LoVo (cell line): ENCODE measurements around the gene SMAD5.

ENCODE experiments used
- DNase-seq: peaks from one replicate; pipeline ENCODE4 v3.0.0-alpha.2; 2016; ENCODE audit warnings: low spot score

SMAD5 gene

DNA sequence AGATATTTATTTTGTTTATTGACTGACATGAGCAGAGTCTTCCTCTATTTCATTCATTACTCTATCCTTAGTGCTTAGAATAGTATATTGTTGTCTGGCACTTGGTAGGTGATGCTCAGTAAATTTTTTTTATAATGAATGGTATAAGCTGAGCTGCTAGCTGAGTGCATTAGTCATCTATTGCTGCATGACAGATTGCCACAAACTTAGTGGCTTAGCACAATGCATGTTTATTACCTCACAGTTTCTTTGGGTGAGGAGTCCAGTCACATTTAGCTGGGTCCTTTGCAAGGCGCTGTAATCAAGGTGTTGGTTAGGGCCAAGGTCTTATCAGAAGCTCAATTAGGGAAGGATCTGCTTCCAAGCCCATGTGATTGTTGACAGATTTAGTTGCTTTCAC, 23.1 kb downstream of the SMAD5 start:
- DNase-seq, result no peak

DNA sequence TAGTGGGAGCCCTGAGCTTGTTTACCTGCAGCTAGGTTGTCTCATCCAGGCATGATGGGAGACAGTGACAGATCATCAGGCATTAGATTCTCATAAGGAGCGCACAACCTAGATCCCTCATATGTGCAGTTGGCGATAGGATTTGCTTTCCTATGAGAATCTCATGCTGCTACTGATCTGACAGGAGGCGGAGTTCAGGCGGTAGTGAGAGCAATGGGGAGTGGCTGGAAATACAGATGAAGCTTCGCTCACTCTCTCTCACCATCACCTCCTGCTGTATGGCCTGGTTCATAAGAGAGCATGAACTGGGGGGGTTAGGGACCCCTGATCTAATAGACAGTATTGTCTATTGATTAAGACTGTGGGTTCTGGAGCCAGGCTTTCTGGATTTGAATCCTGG, 24.9 kb downstream of the SMAD5 start:
- no peak for DNase-seq

DNA sequence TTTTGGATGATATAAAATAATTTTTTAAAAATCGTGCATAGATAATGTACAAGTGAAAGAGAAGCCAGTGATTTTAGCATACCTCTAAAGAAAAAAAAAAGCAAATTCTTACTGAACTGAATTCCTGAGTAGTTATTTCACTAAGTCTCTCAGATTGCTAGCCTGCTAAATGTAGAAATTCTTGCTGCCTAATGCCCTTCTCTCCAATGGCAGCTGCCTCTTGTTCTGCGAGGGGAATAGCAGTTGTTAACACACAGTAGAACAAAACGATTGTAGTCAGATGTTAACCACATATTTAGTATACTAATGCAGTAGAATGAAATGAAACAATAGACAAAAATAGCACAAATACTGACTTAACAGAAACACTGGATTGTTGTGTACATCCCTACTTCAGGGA, 26.8 kb downstream of the SMAD5 start:
- DNase-seq, result no peak

DNA sequence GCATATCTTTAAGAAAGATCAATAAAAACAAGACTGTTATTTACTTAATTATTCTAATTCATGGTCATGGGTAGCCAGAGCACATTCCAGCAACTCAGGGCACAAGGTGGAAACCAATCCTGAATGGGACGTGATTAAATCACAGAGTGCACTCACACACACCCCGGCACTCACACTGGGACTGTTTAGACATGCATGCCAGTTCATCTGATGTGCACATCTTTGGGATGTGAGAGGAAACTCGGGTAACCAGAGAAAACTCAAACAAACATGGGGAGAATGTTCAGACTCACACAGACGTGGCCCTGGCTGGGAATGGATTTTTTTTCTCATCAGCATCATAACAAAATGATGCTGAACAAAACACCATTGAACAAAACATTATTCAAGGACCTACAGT, 29.4 kb downstream of the SMAD5 start:
- DNase-seq, result no peak

DNA sequence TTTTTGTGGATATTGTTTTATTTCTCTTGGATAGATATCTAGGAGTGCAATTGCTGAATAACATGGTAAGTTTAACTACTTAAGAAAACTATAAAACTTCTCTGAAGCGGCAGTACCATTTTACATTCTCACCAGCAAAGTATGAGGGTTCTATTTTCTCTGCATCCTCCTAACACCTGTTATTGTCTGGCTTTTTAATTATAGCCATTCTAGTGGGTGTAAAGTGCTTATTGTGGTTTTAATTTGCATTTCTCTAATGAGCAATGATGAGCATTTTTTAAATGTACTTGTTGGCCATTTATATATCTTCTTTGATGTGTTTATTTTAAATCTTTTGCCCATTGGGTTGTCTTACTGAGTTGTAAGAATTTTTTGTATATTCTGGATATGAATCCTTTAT, 31.6 kb downstream of the SMAD5 start:
- DNase-seq, result no peak

DNA sequence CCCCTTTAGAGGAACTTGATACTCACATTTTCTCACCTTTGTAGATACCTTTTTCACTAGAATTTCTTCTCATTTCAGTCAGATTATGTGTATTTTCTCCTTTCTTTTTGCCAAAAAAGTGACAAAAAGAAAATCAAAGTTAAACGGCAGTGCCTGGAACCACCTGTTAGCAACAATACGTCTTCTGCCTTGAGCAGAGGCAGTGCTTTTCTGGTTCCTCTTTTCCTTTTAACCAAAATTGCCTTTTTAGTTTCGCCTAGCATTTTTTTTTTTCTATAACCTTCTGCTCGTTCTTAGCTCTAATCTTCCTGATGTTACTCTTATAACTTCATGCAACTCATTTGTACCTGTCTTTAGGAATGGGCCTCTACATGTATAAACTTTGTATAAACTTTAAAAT, 34.3 kb downstream of the SMAD5 start:
- no peak for DNase-seq

DNA sequence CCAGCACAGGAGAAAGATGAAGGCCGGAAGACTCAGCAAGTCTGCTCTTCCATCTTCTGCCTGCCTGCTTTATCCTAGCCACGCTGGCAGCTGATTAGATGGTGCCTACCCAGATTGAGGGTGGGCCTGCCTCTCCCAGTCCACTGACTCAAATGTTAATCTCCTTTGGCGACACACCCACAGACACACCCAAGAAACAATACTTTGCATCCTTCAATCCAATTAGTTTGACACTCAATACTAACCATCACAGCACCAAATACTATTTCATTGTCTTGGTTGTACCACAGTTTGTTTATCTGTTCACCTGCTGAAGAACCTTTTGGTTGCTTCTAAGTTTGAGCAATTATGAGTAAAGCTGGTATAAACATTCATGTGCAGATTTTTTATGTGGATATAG, 36.6 kb downstream of the SMAD5 start:
- DNase-seq, result no peak

DNA sequence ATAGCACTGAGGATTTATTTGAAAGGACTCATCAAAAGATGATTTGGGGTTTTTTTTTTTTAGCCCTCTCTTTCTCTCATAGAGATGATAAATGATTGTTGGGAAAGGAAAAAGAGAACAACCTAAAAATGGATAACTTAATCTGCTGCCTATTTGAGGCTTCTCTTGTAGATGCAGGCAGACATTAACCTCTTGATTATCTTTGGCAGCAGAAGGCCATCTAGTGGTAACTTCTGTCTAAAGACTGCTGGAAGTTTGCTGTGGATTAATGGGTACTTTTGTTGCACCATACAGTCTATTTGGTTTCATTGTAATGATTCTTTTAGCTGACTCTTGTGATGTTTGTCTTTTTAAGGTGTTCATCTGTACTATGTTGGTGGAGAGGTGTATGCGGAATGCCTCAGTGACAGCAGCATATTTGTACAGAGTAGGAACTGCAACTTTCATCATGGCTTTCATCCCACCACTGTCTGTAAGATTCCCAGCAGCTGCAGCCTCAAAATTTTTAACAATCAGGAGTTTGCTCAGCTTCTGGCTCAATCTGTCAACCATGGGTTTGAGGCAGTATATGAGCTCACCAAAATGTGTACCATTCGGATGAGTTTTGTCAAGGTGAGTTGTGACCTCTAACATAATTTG, 41.5 kb downstream of the SMAD5 start:
- peak; percentile 37 for DNase-seq

DNA sequence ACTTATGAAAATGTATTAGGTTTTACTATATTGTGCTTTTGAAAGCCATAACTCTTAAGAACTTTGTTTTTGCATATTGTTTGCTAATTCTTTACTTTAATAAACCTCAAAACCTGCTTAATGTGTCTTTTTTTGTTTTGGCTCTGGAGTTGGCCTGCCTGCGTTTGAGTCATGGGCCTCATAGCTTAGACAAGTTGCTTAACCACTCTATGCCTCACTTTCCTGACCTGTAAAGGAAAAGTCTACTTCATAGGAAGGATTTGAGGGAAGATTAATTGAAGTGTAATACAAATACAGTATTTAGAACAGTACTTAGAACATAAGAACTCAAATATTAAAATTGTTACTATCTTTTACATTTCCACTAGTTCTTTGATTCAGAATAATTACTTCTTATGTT, 50.0 kb downstream of the SMAD5 start:
- DNase-seq, result no peak

DNA sequence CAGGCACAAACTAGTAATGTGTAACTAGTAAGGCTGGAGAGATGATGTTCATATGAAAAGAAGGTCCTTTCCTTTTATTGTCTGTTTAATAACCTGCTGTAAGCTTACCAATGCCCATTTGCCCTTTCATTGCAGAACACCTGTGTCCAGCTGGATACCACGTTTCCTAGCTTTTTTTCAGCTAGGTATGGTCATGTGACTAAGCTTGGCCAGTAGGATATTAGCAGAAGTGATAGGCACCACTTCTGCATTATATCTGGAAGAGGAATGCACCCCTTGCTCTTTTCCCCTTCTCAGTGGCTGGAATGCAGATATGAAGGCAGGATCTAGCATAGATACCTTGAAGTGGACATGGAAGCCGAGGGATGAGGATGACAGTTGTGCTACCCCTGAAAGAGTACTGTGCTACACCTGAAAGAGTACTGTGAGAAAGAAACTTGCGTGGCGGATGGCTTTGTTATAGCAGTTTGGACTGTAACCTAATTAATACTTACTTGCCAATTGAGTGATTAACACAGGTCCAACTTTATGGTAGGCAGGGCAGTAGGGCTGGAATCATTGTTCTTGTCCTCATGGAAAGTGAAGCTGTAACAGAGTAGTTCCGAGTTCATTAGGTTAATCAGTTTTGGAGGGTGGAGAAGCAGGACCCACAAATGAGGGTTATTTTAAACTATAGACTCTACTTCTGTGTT, 53.5 kb downstream of the SMAD5 start:
- DNase-seq, result no peak

DNA sequence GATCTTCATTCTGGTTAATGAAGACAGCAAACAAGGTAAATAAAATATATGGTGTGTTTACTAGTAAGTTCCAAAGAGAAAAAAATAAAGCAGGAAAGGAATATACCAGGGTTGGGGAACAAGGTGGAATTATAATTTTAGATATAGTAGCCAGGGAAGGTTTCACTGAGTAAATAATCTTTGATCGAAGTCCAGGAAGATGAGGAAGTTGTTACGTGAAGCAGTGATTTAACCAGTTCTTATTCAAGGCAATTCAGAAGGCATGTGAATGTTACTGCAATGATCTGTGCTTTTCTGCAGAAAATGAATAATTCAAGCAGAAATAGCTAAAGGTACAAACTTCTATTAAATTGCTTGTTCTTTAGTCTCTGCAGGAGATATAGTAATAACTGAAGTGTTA, 54.2 kb downstream of the SMAD5 start:
- no peak for DNase-seq

DNA sequence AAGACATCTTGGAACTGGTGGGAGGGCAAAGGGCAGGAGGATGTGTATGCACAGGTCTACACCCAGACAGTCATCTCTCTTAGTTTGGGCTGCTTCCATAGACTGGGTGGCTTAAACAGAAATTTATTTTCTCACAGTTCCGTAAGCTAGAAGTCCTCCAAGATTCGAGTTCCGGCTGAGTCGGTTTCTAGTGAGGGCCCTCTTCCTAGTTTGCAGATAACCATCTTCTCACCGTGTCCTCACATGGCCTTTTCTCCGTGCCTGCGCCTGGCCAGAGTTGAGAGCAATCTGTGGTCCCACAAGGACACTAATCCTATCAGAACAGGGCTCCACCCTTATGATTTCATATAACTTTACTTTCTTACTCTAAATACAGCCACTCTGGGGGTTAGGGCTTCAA, 56.2 kb downstream of the SMAD5 start:
- no peak for DNase-seq

DNA sequence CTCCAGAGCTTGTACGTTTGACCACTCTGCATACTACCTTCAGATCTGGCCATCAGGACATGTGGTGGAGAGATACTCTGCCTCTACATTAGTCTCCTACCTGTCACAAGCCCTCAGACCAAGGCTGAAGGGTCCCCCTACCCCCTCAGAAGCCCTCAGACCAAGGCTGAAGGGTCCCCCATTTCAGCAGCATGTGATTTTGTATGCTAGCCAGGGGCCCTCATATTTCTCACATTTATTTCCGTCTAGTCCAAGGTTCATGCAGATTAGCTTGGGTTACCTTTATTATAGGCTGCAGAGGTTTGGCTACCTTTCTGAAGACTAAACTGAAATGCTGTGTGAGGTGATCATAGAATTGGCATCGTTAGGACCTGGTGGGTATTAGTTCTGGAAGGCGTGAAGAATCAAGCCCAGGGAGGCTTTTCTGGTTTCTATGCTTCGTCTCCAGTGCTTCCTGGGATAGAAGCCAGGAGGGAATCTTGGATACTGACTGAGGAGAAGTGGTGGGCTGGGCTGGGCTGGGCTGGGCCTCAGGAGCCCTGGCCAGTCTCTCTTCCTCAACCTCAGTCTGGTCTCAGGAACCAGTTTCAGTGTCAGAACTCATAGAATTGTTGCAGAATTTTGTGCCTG, 57.6 kb downstream of the SMAD5 start:
- DNase-seq, result no peak

DNA sequence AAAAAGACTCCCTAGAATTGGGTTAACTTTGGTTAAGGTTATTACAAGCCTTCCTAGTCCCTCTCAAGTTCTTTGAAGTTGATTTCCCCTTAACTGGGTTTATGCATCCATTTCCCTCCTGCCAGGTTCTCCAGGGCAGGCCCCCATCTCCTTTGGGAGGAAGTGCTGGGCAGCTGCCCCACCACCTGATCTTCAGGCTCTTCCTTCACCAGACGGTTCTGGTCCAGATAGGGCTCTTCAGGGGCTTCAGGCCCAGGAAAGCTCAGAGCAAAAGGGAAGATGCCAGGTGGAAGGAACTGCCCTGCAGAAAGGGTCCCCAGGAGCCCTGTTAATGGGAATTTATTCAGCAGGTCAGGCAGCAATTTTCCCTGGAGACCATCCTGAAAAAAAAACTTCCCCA, 58.3 kb downstream of the SMAD5 start:
- DNase-seq, result no peak

DNA sequence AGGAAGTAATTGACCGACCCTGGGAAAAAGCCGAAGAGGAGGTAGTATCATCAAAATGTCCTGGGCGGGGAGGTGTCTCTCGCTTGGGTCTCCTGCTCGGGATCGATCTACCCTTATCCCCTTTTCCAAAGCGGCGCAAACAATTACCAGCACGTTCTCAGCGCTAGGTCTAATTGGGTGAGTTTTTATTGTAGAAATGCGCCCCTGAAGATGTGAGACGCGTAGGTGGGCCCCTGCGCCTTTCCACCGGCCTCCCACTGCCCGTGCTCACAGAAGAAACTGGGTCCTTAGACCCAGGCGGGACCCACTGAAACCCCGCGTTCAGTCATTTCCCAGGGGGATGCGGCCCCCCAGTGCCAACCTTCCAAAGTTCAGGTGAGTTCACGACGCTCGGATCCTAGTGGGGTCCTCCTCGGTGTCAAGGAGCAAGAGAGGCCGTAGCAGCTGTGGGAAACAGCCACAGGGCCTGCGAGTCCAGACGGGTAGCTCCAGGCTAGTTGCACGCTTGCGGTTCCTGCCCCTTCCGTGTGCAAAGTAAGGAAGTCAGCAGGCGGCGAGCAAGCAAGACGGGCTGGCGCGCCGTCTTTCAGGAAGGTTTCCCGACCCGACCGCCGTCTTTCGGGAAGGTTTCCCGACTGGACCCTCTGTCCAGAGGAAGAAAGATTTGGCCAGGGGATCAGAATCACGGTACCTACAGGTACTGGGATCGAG, 58.8 kb downstream of the SMAD5 start:
- DNase-seq, result no peak

DNA sequence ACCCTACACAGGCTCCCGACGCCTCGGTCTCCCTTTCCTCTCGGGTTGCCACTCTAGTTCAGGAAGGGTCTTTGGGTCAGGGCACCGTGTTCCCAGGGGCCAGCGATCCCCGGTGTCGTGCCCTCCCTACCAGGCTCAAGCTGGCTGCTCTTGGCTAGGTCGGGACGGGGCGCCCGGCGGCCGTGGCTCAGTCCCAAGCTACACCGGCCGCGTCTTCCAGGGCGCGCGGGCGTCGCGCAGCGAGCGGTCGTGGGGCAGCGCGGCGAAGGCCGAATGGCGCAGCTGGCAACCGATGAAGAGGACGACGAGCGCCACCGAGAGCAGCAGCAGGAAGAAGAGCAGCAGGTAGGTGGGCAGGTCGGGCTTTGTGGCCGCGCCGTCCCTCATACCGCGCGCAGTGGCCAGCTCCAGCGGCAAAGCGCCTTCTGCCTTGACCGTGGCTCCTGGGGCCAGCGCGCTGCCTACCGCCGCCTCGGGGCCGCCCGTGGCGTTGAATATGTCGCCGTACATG, 59.4 kb downstream of the SMAD5 start:
- DNase-seq, result no peak

DNA sequence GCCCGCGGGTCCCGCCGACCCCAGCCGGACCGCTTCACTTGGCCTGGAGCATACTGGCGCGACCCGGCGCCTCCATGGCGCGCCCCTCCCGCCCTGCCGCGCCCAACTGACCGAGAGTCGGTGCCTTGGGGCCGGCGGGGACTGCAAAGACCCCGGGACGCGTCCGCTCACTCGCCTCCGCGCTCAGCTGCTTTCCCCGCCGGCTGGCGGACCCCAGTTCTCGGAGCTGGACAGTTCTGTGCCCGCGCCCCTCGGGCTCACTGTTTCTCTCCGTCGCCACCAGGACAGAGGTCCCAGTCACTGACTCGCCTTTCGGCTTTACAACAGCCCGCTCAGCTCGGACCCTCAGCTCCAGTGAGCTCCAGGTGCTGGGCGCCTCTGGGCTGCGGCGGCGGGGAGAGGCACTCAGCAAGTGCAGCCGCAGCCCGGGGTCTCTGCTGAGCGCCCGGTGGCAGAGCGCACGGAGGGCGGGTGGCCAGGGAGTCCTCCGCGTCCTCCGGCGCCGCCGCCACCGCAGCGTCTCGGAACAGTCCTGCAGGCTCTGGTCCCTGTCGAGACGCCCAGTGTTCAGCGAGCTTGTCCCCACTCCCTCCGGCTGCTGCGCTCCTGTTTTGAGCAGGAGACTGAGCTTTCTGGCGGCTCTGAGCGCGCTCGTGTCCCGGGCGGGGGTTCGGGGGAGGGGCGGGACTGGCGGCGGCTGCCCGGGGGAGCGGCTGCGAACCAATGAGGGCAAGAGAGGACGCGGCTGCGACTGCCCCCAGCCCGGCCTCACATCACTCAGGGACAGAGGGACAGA, 60.1 kb downstream of the SMAD5 start, which contains the start of gene SMIM32:
Gene SMIM32 (minus strand): TSS at position 637 of the 796 bp plus-strand sequence. CDS start 638 bp downstream, outside the sequence.
- DNase-seq, result no peak

DNA sequence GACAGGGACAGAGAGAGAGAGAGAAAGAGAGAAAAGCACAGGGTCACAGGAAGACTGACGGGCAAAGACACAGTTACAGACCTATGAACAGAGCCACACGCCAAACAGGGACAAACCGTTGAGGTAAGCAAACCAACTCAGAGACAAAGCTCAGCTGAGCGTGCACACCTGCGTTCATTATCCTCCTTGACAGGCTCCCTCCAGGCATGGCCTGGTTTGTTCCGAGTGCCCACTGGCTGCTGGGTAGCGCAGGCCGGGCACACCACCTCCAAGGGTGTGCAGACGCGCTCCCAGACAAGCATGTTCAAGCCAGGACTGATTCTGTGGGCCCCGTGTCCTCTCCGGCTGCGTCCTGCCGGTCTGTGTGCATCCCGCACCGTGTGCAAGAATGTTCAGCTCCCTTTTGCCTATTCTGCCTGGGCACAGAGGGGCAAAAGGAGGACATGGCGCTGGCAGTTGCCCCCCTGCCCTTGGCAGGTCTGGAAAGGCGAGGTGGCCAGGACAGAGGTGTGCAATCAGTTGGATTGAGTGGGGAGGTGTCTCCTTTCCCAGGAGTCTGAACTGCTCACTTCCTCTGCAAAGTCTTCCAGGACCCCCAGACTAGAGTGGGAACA, 60.8 kb downstream of the SMAD5 start:
- DNase-seq, result no peak

DNA sequence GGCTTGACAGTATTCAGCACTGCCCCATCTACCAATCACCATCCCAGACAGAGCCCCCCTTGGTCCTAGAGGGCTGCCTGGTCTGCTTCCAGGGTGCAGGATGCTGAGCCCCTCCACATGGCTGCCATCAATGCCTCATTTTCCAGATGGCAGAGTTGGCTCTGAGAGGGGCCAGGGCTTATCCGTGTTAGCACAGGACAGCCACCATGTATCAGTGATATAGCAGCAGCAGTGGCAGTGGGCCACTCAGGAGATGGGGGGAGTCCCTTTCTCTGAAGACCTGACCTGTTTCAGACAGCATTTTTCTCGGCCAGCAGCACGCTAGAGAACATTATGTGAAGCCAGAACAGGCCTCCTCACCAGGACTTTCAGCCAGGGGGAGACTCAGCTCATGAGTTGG, 61.9 kb downstream of the SMAD5 start:
- DNase-seq, result no peak

DNA sequence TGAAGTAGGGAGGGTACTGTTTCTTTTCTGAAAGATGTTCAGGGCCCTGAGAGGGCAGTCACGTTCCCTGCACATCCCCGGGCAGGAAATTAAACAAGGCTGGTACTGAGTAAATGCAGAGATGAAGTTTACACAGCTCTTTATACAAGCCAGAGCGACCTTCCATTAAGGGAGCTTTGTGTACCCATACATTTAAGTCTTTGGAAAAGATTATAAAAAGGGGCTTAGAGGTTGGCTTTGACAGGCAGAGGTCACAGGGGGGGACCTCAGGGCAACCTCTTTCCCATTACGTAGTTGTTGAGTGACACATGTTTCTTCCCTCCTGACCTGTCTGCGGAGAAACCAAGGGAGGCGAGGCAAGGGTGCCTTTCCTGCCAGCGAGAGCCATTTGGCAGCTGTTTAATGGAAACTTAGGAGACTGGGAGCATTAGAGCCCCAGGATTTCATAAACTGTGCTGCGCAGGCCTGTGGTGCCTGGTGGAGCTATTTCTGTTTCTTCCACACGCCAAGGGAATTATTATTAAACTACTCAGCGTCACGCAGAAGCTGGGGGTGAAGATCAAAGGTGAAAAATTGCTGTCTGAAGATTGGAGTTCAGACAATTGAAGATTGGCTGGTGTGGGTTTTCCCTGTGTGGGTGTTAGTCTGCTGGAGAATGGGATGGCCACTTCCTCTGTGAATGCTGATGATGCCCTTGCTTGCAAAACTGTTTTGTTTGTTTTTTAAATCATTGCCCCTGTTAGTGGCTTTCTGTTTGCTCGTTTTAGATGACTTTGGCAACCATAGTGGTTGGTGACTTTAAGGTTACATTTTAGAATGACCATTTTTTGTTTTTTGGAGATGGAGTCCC, 63.6 kb downstream of the SMAD5 start:
- no peak for DNase-seq
